ENCODE measurements around the gene RAD50. TPM values are rescaled to one million over a fixed set of nuclear protein-coding genes. Genes with fewer than 3 reads are reported as not detected.
"Not testable (repeated sequence)": the region's sequence is repeated elsewhere in the genome, so short reads cannot be mapped to it uniquely, and the experiment has no call there.

RAD50 gene
- 31.8 TPM for polyA plus RNA-seq (2013, experiment 1 of 2)
- polyA plus RNA-seq (2013, experiment 2 of 2) = 33.9 TPM

DNA sequence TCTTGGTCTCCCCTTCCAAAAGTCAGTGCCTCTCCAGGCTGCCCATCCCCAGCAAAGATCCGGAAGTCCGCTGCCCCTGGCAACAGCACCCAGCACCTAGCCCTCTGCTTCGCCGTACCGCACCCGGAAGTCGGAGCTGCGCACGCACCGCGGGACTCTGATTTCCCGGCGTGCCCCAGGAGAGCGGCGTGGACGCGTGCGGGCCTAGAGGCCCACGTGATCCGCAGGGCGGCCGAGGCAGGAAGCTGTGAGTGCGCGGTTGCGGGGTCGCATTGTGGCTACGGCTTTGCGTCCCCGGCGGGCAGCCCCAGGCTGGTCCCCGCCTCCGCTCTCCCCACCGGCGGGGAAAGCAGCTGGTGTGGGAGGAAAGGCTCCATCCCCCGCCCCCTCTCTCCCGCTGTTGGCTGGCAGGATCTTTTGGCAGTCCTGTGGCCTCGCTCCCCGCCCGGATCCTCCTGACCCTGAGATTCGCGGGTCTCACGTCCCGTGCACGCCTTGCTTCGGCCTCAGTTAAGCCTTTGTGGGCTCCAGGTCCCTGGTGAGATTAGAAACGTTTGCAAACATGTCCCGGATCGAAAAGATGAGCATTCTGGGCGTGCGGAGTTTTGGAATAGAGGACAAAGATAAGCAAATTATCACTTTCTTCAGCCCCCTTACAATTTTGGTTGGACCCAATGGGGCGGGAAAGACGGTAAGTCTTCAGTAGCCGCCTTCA is at the start of gene RAD50:
RAD50 (plus strand) TSS at position 215 of the 715 bp plus-strand sequence; CDS start at position 563, 348 bp downstream.
- Histone ChIP-seq H3K27me3 (ENCODE audit: insufficient read depth, low read length) (no peaks in the 10 kb centered on the region), H3K4me1 (ENCODE audit: insufficient read depth, low read length) (peaks cover 7% of the 10 kb centered on the region), H3K4me3 (ENCODE audit: low read length) (peak within 1 kb of the TSS; percentile 79), H3K36me3 (ENCODE audit: insufficient read depth, low read length) (peaks cover 27% of the 10 kb centered on the region), H3K27ac (ENCODE audit: low read depth, low read length) (peak within 1 kb of the TSS; percentile 67), H3K9ac (ENCODE audit: low read depth, low read length) (peak within 1 kb of the TSS; percentile 86), H3K9me3 (ENCODE audit: insufficient read depth, low read depth, low read length) (no peaks in the 10 kb centered on the region)
- under 1% methylated on average over 53 of the region's 53 CpGs for WGBS

GRCh38 chr5:132510076-132510475 is 46.7 kb upstream of the RAD50 start:
- no peak overlapping the region for H3K4me3 ChIP-seq (ENCODE audit: low read length)
- no peaks in the 10 kb centered on the region for H3K4me1 ChIP-seq (ENCODE audit: insufficient read depth, low read length)
- H3K36me3 ChIP-seq (ENCODE audit: insufficient read depth, low read length) = no peaks in the 10 kb centered on the region
- H3K27ac ChIP-seq (ENCODE audit: low read depth, low read length) = no peak overlapping the region
- no peak overlapping the region for H3K9ac ChIP-seq (ENCODE audit: low read depth, low read length)
- peaks cover 17% of the 10 kb centered on the region for H3K9me3 ChIP-seq (ENCODE audit: insufficient read depth, low read depth, low read length)
- H3K27me3 ChIP-seq (ENCODE audit: insufficient read depth, low read length) = no peaks in the 10 kb centered on the region

- H3K4me3 ChIP-seq (ENCODE audit: low read length) = peak overlapping the region; percentile 36
- WGBS = 55% methylated on average over 17 of the region's 25 CpGs
- not testable (repeated sequence) for H3K36me3 ChIP-seq (ENCODE audit: insufficient read depth, low read length); H3K27me3 ChIP-seq (ENCODE audit: insufficient read depth, low read length); H3K27ac ChIP-seq (ENCODE audit: low read depth, low read length); H3K9ac ChIP-seq (ENCODE audit: low read depth, low read length); H3K4me1 ChIP-seq (ENCODE audit: insufficient read depth, low read length)
- peaks cover 17% of the 10 kb centered on the region for H3K9me3 ChIP-seq (ENCODE audit: insufficient read depth, low read depth, low read length)
Observed at GRCh38 chr5:132513618-132514336, 43.0 kb upstream of the RAD50 start.

DNA sequence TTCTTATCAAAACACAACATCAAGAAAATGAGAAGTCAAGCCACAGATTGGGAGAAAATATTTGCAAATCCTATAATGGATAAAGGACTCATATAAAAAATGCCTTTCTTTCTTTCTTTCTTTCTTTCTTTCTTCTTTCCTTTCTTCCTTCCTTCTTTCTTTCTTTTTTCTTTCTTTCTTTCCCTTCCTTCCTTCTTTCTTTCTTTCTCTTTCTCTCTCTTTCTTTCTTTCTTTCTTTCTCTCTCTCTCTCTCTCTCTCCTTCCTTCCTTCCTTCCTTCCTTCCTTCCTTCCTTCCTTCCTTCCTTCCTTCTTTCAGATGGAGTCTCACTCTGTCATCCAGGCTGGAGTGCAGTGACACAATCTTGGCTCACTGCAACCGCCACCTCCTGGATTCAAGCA is 34.7 kb upstream of the RAD50 start:
- not testable (repeated sequence) for H3K36me3 ChIP-seq (ENCODE audit: insufficient read depth, low read length); H3K4me1 ChIP-seq (ENCODE audit: insufficient read depth, low read length); H3K9ac ChIP-seq (ENCODE audit: low read depth, low read length); H3K27me3 ChIP-seq (ENCODE audit: insufficient read depth, low read length); H3K9me3 ChIP-seq (ENCODE audit: insufficient read depth, low read depth, low read length); H3K27ac ChIP-seq (ENCODE audit: low read depth, low read length); H3K4me3 ChIP-seq (ENCODE audit: low read length)
- 94% methylated on average over 1 of the region's 1 CpG for WGBS

DNA sequence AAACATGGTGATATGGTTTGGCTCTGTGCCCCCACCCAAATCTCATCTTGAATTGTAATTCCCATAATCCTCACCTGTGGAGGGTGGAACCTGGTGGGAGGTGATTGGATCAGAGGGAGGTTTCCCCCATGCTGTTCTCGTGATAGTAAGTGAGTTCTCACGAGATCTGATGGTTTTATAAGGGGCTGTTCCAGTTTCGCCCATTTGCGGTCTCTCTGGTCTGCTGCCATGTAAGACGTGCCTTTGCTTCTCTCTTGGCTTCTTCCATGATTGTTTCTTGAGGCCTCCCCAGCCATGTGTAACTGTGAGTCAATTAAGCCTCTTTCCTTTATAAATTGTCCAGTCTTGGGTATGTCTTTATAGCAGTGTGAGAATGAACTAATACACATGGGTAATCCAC is 31.9 kb upstream of the RAD50 start:
- H3K27me3 ChIP-seq (ENCODE audit: insufficient read depth, low read length); H3K9ac ChIP-seq (ENCODE audit: low read depth, low read length); H3K4me3 ChIP-seq (ENCODE audit: low read length); H3K36me3 ChIP-seq (ENCODE audit: insufficient read depth, low read length); H3K27ac ChIP-seq (ENCODE audit: low read depth, low read length); H3K4me1 ChIP-seq (ENCODE audit: insufficient read depth, low read length); H3K9me3 ChIP-seq (ENCODE audit: insufficient read depth, low read depth, low read length): not testable (repeated sequence)
- 89% methylated on average over 5 of the region's 5 CpGs for WGBS

DNA sequence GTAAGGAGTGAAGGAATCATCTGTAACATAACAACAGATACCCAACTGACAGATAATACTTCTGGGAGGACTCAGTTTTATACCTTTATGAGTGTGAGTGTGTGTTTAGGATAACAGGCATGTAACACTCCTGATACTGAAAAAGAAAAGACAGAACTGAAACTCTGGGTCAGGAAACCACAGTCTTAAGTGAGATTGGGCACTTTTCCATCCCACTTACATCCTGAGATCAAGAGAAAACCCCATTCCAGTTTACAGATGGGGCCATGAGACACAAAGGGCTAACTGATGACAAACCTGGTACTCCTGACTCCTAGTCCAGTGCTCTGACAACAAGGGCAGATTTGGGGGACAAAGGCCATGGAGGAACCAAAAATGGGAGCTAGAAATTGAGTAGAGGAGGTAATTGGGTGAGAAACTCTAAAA is 31.5 kb upstream of the RAD50 start:
- H3K4me1 ChIP-seq (ENCODE audit: insufficient read depth, low read length) = no peaks in the 10 kb centered on the region
- H3K27me3 ChIP-seq (ENCODE audit: insufficient read depth, low read length) = no peaks in the 10 kb centered on the region
- H3K9me3 ChIP-seq (ENCODE audit: insufficient read depth, low read depth, low read length) = peaks cover 3% of the 10 kb centered on the region; the same call in 1 of the 2 replicates
- H3K4me3 ChIP-seq (ENCODE audit: low read length) = no peak overlapping the region
- H3K27ac ChIP-seq (ENCODE audit: low read depth, low read length) = no peak overlapping the region
- H3K9ac ChIP-seq (ENCODE audit: low read depth, low read length) = no peak overlapping the region
- H3K36me3 ChIP-seq (ENCODE audit: insufficient read depth, low read length) = no peaks in the 10 kb centered on the region

- H3K27me3 ChIP-seq (ENCODE audit: insufficient read depth, low read length) = no peaks in the 10 kb centered on the region
- WGBS = 37% methylated on average over 11 of the region's 11 CpGs
- no peaks in the 10 kb centered on the region for H3K4me1 ChIP-seq (ENCODE audit: insufficient read depth, low read length)
- H3K9me3 ChIP-seq (ENCODE audit: insufficient read depth, low read depth, low read length) = peaks cover under 1% of the 10 kb centered on the region; the same call in 1 of the 2 replicates
- H3K4me3 ChIP-seq (ENCODE audit: low read length) = peak overlapping the region; percentile 34; the same call in 1 of the 2 replicates
- no peak overlapping the region for H3K27ac ChIP-seq (ENCODE audit: low read depth, low read length)
- H3K36me3 ChIP-seq (ENCODE audit: insufficient read depth, low read length) = no peaks in the 10 kb centered on the region
- no peak overlapping the region for H3K9ac ChIP-seq (ENCODE audit: low read depth, low read length)
Observed at GRCh38 chr5:132526290-132526973, 30.3 kb upstream of the RAD50 start.

DNA sequence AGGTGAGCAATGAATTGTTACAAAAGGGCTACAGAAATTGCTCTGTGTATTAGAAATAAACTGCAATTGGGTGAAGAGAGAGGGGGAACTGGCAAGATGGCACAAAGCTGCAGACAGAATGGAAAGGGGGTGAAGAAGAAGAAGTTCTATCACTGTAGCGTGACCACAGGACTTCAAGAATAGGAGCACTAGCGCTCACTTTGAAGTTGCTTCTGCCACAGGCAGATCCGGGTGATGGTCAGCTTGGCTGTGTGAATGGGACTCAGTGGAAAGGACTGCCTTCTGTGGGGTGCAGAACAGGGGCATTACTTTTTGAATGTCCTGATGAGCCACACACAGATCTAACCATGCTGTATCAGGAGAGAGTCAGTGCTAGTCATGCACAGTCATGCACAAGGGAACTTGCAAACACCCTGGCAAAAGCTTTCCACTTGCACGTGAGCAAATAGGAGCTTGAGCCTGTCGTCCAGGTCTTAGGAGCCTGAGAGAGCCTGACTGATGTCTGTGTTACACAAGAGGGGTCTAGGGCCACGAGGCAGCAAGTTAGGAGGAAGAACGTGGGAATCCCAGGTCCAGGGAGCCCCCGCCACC is 29.7 kb upstream of the RAD50 start:
- Histone ChIP-seq H3K9me3 (ENCODE audit: insufficient read depth, low read depth, low read length) (no peaks in the 10 kb centered on the region), H3K27ac (ENCODE audit: low read depth, low read length) (no peak overlapping the region), H3K36me3 (ENCODE audit: insufficient read depth, low read length) (no peaks in the 10 kb centered on the region), H3K4me3 (ENCODE audit: low read length) (no peak overlapping the region; the same call in 1 of the 2 replicates), H3K9ac (ENCODE audit: low read depth, low read length) (no peak overlapping the region), H3K27me3 (ENCODE audit: insufficient read depth, low read length) (no peaks in the 10 kb centered on the region), H3K4me1 (ENCODE audit: insufficient read depth, low read length) (no peaks in the 10 kb centered on the region)
- 78% methylated on average over 8 of the region's 8 CpGs for WGBS

- H3K4me1 ChIP-seq (ENCODE audit: insufficient read depth, low read length) = no peaks in the 10 kb centered on the region
- H3K9me3 ChIP-seq (ENCODE audit: insufficient read depth, low read depth, low read length) = no peaks in the 10 kb centered on the region
- H3K36me3 ChIP-seq (ENCODE audit: insufficient read depth, low read length) = no peaks in the 10 kb centered on the region
- H3K27ac ChIP-seq (ENCODE audit: low read depth, low read length) = no peak overlapping the region
- H3K27me3 ChIP-seq (ENCODE audit: insufficient read depth, low read length) = no peaks in the 10 kb centered on the region; the same call in 1 of the 2 replicates
- 88% methylated on average over 2 of the region's 2 CpGs for WGBS
- H3K4me3 ChIP-seq (ENCODE audit: low read length) = no peak overlapping the region
- no peak overlapping the region for H3K9ac ChIP-seq (ENCODE audit: low read depth, low read length)
Observed at GRCh38 chr5:132528021-132528420, 28.8 kb upstream of the RAD50 start.

DNA sequence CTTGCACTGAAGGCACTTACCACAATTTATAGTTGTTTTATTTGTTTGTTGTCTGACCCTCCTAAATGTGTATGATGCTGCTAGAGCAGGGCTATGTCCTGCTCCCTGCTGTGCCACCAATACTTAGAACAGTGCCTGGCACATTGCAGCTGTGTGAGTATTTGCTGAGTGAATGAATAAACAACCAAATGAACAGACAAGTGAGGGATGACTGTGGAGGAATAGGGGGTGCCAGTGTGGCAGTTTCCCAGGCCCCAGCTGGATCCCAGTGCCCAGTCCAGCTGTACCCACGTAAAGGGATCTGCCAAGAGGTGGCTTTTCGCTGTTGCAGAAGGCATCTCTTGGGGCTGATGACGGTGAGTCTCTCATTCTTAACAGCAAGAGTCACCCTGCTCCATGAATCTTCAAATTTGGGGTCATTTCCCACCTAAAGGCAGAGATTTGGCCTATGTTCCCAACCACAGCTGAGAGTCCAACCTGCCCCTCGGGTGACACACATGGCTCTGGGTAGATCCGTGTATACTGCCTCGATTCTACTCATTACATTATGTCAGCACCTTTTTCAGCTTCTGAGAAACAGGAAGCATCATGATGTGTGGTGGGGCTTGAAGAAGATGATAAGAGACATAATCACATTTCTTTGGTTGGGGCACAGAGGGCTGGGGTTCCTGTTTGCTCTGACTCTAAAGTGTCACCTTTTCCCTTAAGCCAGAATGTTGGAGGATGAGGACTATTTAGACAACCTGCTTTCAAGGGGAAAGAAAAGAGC is 27.7 kb upstream of the RAD50 start:
- WGBS = 91% methylated on average over 6 of the region's 6 CpGs

More for the DNA sequence above, 27.7 kb upstream of the RAD50 start:
- no peaks in the 10 kb centered on the region for H3K36me3 ChIP-seq (ENCODE audit: insufficient read depth, low read length)
- H3K9me3 ChIP-seq (ENCODE audit: insufficient read depth, low read depth, low read length) = no peaks in the 10 kb centered on the region
- no peak overlapping the region for H3K27ac ChIP-seq (ENCODE audit: low read depth, low read length)
- H3K4me3 ChIP-seq (ENCODE audit: low read length) = no peak overlapping the region
- no peaks in the 10 kb centered on the region for H3K4me1 ChIP-seq (ENCODE audit: insufficient read depth, low read length)
- no peak overlapping the region for H3K9ac ChIP-seq (ENCODE audit: low read depth, low read length)
- no peaks in the 10 kb centered on the region; the same call in 1 of the 2 replicates for H3K27me3 ChIP-seq (ENCODE audit: insufficient read depth, low read length)
